RWPE2 (cell line): Measurements from ENCODE around the gene MAGOHB.

Source experiments
- ATAC-seq: fragments of 200-7000 bp; cut with Tn5 transposase; 3 replicates; pipeline ENCODE4 v1.9.1; 2021; ENCODE audit warnings: low read depth
- DNase-seq: peaks from one replicate; pipeline ENCODE4 v3.0.0-alpha.2; 2020; ENCODE audit warnings: low spot score
- H3K27ac ChIP-seq: fragments of 450-650 bp; 2 replicates; pipeline ENCODE4 v1.5.1; 2017; ENCODE audit warnings: mild to moderate bottlenecking; ENCODE audit not compliant: poor library complexity, severe bottlenecking
- H3K27me3 ChIP-seq: fragments of 250-450 bp; sonication (Bioruptor Pico); 2 replicates; pipeline ENCODE4 v1.5.1; 2021; ENCODE audit warnings: mild to moderate bottlenecking, moderate library complexity; ENCODE audit not compliant: insufficient read depth, poor library complexity, severe bottlenecking
- H3K36me3 ChIP-seq: fragments of 250-450 bp; sonication (Bioruptor Pico); 2 replicates; pipeline ENCODE4 v1.5.1; 2020; ENCODE audit warnings: low read depth, mild to moderate bottlenecking, moderate library complexity
- H3K4me1 ChIP-seq: fragments of 250-450 bp; sonication (Bioruptor Pico); 2 replicates; pipeline ENCODE4 v1.5.1; 2021; ENCODE audit warnings: mild to moderate bottlenecking, moderate library complexity; ENCODE audit not compliant: insufficient read depth, poor library complexity, severe bottlenecking
- H3K4me3 ChIP-seq: fragments of 250-450 bp; sonication (Bioruptor Pico); 2 replicates; pipeline ENCODE4 v1.5.1; 2021; ENCODE audit warnings: mild to moderate bottlenecking, moderate library complexity; ENCODE audit not compliant: severe bottlenecking
- H3K9me3 ChIP-seq: fragments of 250-450 bp; sonication (Bioruptor Pico); 2 replicates; pipeline ENCODE4 v1.5.1; 2021; ENCODE audit warnings: mild to moderate bottlenecking, moderate library complexity; ENCODE audit not compliant: severe bottlenecking
- CTCF ChIP-seq: fragments of 450-650 bp; IDR thresholded peaks from one replicate; pipeline ENCODE4 v1.5.1; 2017; ENCODE audit warnings: mild to moderate bottlenecking, moderate library complexity; ENCODE audit not compliant: poor library complexity, severe bottlenecking

MAGOHB gene

GRCh38 chr12:10623131-10623530 is 9.7 kb upstream of the MAGOHB start:
- no peaks in the 10 kb centered on the region for H3K9me3 ChIP-seq
- DNase-seq (no peak), ATAC-seq (no peak)
- peaks cover 7% of the 10 kb centered on the region for H3K4me1 ChIP-seq
- no peak overlapping the region for H3K27ac ChIP-seq
- H3K36me3 ChIP-seq: no peaks in the 10 kb centered on the region
- H3K4me3 ChIP-seq: no peak overlapping the region
- no peak for TF ChIP-seq CTCF
- H3K27me3 ChIP-seq: no peaks in the 10 kb centered on the region

GRCh38 chr12:10621278-10621677 is 7.9 kb upstream of the MAGOHB start:
- Histone ChIP-seq H3K27me3 (no peaks in the 10 kb centered on the region), H3K4me3 (no peak overlapping the region), H3K36me3 (no peaks in the 10 kb centered on the region), H3K27ac (no peak overlapping the region), H3K4me1 (peaks cover 8% of the 10 kb centered on the region), H3K9me3 (no peaks in the 10 kb centered on the region)
- no peak for TF ChIP-seq CTCF
- ATAC-seq: no peak
- DNase-seq: no peak

- no peaks in the 10 kb centered on the region for H3K9me3 ChIP-seq
- H3K4me3 ChIP-seq: no peak overlapping the region
- no peak for TF ChIP-seq CTCF
- no peak overlapping the region for H3K27ac ChIP-seq
- no peaks in the 10 kb centered on the region for H3K36me3 ChIP-seq
- peaks cover 8% of the 10 kb centered on the region for H3K4me1 ChIP-seq
- ATAC-seq (no peak), DNase-seq (no peak)
- no peaks in the 10 kb centered on the region for H3K27me3 ChIP-seq
Observed at GRCh38 chr12:10620078-10620779, 6.8 kb upstream of the MAGOHB start.

GRCh38 chr12:10618338-10618987 is 5.1 kb upstream of the MAGOHB start:
- Histone ChIP-seq H3K36me3 (no peaks in the 10 kb centered on the region), H3K4me1 (peaks cover 8% of the 10 kb centered on the region), H3K4me3 (no peak overlapping the region), H3K27me3 (no peaks in the 10 kb centered on the region), H3K9me3 (no peaks in the 10 kb centered on the region), H3K27ac (peak overlapping the region; percentile 19)
- DNase-seq (no peak), ATAC-seq (peak; percentile 71)
- no peak for TF ChIP-seq CTCF

GRCh38 chr12:10617863-10618262 is 4.5 kb upstream of the MAGOHB start:
- Histone ChIP-seq H3K36me3 (no peaks in the 10 kb centered on the region), H3K9me3 (no peaks in the 10 kb centered on the region), H3K27me3 (no peaks in the 10 kb centered on the region), H3K4me3 (no peak overlapping the region), H3K27ac (peak overlapping the region; percentile 19), H3K4me1 (peaks cover 8% of the 10 kb centered on the region)
- no peak for DNase-seq
- ATAC-seq: no peak
- TF ChIP-seq CTCF: no peak
